HL-60/S4 (cell line): ENCODE data around the gene TGFA.
"Not testable (repeated sequence)": the region's sequence is repeated elsewhere in the genome, so short reads cannot be mapped to it uniquely, and the experiment has no call there.

Experiments
- in situ Hi-C: fragments of 300-500 bp; cut with MboI; formaldehyde crosslinking; loops from 2 replicates; pipeline ENCODE4 v1.14.3; 2022; ENCODE audit warnings: low sequenced_read_pairs

TGFA gene

DNA sequence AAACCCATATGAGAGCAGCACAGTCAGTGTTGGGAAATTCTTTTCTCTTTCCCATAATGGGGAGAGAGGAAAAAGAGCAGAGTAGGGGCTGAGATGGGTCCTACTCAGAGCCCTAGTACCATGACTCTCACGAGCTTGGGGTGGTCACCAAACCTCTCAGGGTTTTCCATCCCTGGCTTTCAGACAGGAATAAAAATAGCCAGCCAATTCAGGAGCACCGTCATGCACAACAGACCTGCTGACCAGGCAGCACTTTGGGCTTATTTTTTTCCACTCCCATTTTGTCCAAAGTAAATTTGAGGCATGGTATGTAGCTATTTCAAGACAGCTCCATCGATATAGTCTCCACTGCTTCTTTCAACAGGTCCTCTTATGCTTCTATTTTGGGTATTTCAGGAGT, 86.4 kb downstream of the TGFA start:
- in situ Hi-C loops: no loop called here

DNA sequence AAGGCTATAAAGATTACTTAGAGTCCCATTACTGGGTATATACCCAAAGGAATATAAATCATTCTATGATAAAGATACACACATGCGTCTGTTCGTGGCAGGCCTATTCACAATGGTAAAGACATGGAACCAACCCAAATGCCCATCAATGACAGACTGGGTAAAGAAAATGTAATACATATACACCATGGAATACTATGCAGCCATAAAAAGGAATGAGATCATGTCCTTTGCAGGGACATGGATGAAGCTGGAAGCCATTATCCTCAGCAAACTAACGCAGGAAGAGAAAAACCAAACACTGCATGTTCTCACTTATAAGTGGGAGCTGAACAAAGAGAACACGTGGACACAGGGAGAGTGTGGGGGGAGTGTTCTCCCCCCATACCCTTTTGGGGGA, 87.0 kb downstream of the TGFA start:
- in situ Hi-C loops: not testable (repeated sequence)

DNA sequence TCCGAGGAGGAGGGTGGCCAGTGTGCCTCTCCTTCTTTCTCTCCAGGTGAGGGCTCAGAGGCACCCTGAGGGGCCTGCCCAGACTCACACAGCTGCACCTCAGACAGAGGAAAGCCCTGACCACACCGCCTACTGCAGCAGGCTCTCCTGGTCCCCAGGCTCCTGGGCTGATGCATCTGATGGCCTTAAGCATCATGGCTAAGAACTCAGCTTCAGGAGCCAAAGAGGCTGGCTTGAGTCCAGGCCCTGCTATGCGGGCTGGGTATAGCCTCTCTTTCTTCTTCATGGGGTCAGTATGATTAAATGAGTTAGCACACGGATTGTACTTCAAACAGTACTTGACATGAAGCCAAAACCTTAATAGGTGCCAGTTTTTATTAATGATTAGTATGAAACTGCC, 89.6 kb downstream of the TGFA start:
- in situ Hi-C loops: no loop called here

DNA sequence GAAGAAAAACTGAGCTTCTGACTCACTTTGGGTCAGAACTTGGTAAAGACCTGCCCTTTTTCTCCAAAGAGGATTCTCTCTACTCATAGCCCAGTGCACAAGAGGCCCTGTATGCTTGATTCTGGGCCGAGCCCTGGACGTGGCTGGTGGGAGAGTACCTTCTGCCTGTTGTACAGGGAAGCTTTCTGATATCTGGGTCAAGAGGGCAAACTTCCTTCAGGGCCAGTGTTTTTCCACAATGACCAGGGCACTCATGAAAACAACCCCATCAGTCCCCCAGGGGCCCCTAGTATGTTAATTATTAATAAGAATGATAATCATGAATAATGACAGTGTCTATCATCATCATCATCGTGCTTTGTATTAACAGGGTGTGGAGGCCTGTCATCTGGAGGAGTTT, 90.0 kb downstream of the TGFA start:
- in situ Hi-C loops: no loop called here

DNA sequence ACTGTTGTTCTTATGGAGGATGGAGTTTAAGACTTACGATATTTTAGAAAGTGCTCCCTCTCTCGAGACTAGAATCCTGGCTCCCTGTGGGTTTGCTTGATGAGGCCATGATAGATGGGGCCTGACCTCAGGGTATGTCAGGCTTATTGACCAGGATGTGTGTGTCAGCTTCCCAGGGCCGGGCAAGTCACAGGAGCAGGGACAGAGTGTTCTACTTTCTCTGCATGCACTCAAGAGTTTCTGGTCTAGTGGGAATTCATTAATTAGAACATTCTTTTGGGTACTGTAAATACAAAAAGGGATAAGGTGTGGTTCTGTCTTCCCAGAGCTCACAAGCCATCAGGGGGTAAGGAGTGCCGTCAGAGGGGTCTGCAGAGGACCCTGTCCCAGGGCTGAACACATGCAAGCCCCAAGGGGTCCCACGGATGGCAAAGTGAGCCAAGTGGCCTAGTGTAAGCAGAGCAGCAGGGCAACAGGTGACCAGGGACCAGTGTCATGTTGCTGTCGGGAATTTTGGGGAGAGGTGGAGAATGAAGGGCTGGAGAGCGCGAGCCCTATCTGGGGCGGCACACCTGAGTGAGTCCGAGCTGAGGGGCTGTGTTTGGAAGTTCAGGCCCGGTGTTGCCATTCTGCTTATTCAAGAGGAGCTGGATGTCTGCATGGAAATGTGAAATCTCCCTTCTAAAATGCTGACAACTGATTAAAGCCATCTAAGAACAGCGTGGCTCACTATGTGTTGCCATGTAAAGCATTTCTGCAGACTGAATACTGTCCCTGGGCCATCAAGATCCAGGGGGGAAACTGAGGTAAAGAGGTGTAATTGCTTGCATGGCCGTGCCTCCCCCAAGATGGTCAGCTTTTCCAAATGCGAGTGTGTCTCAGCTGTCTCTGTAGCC, 91.4 kb downstream of the TGFA start:
- in situ Hi-C loops: no loop called here

DNA sequence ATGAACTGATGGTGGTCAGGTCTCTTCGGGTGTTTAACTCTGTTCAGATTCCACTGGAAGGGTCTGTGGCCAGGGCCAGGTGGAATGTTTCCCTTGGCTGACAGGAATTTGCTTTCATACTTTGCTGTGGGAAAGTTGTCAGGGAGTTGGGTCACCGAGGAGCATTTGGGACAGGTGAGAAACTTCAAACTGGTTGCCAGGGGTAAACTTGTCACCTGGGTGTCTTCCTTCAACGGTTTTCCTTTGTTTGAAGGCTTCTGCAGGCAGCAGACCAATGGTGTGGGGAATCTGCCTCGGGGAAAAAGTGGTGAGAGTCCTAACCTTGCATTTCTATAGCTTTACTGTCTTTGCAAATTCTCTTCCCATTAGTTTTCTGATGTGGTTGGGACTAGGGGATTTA, 92.2 kb downstream of the TGFA start:
- in situ Hi-C loops: no loop called here

DNA sequence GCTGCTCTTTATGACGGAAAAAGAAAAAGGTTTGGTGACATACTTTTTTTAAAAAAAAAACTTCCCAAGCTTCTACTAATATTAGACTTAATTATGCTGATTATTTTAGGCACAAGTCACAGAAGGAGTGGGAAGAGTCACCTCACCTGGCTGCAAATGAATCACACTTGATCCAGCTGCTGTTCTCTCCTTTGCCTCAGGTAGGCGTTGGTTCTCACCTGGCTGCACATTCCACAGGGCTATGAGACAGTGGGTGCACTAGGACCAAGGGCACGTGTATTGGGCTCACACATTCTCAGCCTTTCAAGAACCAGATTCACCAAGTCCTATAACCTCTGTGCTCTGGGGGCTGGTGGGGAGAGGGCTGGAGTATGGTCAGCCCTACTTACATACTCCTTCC, 93.3 kb downstream of the TGFA start:
- in situ Hi-C loops: no loop called here

DNA sequence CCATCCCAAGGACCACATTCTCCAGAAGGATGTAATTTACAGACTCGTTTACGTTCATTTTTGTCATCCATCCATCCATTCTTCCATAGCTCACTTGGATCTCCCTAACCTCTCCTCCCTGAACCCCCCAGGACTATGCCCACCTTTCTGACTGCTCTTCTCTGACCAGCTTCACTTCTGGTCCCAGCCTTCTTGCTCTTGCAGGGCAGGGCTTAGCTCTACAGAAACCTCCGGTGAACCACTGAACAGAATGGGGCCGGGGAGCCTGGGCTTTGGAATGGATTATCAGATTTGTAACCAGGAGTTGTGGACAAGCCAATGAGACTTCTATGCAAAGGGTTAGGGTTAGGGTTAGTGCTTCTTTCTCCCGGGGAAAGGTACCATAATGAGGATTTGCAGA, 95.0 kb downstream of the TGFA start:
- in situ Hi-C loops: no loop called here

DNA sequence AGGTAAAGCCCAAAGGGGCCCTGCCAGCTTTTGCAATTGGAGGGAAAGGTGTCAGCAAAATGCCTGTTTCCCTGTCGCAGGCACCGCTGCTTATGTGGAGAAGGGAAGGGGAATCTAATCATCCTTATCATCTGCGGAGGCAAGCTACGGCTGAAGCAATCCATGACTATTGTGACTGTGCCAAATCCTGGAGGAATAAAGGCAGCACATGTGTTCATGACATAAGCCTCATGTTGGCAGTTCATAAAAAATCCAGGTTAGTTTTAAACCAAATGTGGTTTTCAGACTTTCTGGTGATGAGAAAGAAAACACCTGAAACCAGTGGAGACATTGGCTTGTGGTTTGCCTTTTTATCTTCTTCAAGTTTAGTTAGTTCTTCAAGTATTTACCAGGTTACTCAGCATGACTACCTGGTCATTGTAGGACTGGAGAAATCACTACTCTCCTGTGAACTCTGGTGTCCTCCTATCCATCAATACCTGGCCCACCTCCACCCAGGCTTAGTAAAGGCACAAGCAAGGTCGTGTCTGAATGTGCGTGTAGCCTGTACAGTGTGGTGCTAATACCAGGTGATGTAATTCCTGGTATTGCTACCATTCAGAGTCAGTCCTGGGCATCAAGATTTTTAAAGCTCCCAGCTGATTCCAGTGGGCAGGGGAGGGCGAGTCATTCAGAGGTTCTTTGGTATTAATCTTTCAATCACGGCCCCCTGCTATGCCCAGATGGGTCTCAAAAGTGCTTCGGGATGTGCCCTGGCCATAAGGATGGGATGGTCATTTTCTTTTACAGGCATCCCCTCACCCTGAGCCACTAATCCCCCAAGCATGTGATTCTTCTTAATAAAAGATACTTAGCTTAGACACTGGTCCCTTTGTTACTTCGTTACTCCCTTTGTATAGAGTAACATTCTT, 96.8 kb downstream of the TGFA start:
- in situ Hi-C loops: no loop called here

DNA sequence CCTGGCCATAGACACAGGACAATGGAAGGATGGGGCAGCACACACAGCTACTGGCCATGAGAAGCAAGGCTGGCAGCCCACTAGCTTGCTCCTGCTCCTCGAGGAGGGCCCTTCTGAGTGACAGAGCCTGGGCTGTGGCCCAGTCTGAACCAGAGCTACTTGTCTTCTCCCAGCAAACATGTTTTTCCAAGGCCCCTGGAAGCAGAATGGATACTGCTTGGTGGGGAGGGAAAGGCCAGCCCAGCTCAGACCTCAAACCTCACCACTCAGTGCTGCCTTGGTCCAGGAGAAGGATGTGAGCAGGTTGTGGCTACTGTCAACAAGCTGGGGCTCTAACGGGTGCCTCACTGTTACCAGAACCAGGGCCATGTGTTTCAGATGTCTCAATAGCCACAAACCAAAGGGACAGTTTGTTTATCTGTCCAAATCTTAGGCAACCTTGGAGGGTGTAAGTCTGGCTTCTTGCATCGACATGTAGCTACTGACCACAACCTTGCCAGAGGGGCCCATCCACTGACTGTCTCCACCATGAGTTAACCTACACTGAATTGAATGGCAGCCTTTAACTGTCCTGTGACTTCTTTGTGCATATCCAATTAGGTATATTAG, 98.6 kb downstream of the TGFA start:
- in situ Hi-C loops: no loop called here

DNA sequence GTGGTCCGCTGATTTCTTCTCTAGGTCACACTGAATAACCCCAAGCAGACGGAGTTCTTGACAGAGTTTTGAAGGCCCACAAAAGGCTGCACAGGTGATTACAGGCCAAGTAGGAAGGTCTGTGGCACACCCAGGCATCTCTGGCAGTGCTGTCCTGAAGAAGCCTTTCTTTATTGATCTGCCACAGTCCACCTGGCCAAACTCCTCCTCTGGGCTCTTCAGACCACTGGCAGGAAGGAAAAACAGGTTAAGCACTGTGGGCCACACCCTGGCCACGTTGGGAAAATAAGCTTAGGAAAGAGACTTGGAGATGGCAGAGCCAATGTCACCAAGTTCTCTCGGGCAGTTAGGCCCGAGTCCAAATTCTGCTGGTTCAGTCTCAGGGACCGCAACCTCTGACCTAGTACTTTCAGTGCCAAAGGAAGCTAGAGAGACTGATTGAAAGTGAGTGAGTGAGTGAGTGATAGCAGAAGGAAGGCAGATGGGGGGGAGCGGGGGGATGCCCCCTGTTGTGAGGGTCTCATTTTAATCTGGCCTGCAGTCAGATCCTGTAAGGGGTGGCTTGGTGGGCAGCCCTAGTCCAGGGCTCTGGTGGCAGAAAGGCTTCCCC, 102.9 kb downstream of the TGFA start:
- in situ Hi-C loops: no loop called here

DNA sequence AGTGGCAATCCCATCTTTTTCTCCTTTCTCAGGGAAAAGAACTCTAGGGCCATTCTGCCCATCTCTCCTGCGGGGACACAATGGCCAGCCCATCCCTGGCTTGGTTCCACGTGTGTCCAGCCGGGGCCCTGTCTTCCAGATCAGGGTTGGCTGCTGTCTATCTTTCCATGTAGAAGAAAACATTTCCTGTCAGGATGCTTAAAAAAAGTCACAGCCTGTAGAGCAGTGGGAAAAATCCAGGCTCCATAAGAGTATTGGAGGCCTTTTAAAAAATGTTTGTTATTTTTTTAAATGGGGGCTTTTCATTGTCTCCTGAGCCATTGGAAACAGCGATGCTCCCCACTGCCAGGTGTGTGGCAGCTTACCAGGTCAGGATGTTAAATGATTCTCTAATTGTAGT, 105.6 kb downstream of the TGFA start:
- in situ Hi-C loops: no loop called here

DNA sequence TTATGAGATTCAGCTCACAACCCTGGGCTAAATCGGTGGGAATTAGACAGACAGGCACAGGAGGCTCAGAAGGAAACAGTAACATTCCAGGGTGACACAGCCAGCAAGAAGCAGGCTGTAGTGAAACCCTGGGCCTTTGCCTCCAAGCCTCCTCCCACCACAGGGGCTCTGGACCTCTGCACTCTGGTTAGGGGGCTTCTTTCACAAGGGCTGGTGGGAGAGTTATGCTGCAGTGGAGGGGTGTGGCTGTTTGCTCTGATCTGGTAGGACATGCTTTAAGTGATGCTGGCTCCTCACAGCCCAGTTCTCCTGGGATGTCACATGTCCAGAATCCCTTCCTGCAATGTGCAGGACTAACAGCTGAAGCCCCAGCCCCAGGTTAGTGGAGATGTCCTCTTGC, 109.9 kb downstream of the TGFA start:
- in situ Hi-C loops: no loop called here

DNA sequence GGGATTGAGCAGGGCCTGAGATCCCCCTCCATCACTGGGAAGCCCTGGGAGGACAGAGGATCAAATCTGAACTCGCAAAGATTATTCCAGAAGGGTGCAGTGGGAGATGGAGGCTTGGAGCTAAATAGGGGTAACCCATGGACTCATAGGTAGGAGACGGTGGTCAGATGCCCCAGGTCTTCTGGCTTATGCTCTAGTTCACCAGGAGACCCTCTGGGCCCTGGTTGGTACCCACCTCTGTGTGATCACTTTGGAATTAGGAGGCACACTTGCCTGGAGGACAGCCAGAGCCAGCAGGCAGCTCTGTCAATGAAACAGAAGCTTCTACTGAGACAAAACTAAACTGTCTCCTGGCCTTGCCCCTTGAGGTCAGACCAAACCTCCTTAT, 110.6 kb downstream of the TGFA start:
- in situ Hi-C loops: no loop called here

DNA sequence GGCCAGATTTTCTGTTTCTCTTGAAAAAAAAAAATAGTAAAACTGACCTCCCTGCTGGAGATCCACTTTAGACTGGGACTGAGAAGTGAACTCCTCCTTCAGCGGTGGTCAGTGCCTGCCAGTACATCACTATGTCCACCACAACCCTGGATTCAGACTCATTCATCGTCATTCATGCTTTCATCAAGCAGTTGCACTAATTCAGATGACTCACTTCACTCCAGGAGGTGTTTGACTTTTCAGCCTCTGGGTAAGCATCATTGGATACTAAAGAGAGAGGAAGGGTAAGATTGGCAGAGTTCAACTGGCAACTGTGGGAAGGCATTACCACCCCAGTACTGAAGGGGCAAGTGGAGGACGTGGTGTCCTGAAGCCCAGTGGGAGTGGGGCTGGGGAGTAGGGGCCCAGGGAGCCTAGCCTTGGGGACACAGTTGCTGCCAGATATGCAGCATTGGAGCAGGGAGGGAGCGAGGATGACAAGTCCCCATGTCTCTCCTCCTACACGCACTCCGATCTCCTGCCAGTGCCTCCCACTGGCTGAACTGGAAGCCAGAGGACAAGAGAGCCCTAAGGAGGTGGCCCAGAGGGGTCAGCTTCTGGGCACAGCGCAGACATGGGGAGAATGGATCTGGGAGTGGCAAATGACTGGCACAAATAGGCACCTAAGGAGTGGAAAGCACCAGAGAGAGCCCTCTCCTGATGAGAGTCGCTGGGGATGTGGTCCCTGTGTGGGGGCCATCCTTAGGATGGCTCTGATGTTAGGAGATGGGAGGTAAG, 111.1 kb downstream of the TGFA start:
- in situ Hi-C loops: no loop called here

DNA sequence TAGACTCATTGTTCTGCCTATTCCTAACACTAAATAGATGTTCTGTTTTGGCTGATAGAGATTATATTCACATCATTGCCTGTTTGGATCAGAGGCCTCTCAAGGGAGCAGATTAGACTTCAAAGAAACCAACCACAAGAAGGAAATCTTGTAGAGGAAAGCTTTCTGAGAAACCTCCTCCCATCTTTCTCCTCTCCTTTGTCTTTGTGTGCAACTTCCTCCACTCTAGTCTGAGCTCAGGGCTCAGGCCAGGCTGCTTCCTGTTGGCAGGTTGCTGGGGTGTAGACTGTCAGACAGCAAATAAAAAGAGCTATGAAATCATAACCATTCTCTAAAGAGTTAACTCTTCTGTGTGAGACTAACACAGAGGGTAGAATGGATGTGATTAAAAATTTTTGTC, 113.0 kb downstream of the TGFA start:
- in situ Hi-C loops: no loop called here

DNA sequence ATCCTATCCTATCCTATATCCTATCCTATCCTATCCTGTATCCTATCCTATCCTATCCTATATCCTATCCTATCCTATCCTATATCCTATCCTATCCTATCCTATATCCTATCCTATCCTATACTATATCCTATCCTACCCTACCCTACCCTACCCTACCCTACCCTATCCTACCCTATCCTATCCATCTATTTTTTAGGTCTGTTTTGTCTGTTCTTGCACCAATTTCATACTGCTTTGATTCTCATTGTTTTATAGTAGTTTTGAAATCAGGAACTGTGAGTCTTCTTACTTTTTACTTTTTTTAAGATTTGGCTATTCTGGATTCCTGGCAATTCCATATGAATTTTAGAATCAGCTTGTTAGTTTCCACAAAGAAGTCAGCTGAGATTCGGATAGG, 118.5 kb downstream of the TGFA start:
- in situ Hi-C loops: no loop called here

DNA sequence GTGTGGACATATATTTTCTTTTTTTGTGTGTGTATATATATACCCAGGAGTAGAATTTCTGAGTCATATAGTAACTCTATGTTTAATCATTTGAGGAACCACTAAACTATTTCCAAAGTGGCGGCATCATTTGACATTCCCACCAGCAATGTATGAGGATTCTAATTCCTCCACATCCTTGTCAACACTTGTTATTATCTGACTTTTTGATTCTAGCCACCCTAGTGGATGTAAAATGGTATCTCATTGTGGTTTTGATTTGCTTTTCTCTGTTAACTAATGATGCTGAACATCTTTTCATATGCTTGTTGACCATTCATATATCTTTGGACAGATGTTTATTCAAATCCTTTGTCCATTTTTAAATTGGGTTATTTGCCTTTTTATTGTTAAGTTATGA, 120.3 kb downstream of the TGFA start:
- in situ Hi-C loops: no loop called here

DNA sequence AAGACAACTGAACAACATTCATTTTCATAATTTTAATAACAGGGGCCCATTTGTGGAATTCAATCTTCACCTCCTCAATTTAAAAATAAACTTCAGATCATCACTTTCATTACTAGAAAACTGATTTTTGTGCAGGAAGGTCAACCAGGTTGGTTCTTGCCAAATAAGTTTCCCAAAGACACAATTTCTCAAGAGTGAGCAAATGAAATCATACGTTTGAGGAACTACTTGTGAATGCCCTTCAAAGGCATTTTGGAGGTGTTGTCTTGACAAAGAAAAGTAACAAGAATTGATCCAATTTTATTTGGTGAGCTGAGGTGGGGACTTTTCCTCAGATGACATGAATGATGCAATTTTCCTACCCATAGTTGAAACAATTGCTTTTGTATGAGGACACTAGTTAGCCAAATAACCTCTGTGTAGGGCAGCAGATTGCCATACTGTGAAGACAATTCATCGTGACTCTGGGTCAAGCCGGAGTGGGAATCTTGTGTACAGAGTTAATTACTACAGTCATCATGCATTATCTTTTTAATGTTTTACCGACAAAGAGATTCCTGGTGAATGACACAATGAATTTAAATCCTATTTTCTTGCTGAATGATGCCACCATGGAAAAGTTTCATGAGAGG, 121.8 kb downstream of the TGFA start:
- in situ Hi-C loops: no loop called here

DNA sequence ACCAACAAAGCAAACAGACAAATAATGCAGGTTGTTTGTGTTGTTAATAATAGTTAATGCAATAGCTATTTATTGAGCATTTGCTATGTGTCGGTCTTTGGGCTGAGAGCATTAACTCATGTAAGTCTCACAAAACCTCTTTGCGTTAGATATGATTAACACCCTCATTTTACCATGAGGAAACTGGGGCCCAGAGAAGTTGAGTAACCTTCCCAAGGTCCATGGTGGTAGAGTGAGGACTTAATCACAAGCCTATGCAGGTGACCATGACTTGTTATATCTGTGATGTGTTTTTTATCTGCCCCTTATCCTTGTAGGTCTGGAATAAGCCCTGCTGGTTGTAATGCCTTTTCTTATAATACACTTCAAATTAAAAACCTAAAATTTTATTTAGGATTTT, 127.3 kb downstream of the TGFA start:
- in situ Hi-C loops: no loop called here
